C4-2B (cell line): Measurements from ENCODE around the gene PERCC1.
"Not testable (repeated sequence)": the region's sequence is repeated elsewhere in the genome, so short reads cannot be mapped to it uniquely, and the experiment has no call there.

Experiments
- H3K27ac ChIP-seq: fragments of 450-650 bp; 2 replicates; pipeline ENCODE4 v1.5.1; 2017
- CTCF ChIP-seq: fragments of 450-650 bp; conservative IDR thresholded peaks from 2 replicates; pipeline ENCODE4 v1.5.1; 2017; ENCODE audit warnings: mild to moderate bottlenecking
- ZFX ChIP-seq: fragments of 450-650 bp; IDR thresholded peaks from 2 replicates; pipeline ENCODE4 v1.6.1; 2017

PERCC1 gene

DNA sequence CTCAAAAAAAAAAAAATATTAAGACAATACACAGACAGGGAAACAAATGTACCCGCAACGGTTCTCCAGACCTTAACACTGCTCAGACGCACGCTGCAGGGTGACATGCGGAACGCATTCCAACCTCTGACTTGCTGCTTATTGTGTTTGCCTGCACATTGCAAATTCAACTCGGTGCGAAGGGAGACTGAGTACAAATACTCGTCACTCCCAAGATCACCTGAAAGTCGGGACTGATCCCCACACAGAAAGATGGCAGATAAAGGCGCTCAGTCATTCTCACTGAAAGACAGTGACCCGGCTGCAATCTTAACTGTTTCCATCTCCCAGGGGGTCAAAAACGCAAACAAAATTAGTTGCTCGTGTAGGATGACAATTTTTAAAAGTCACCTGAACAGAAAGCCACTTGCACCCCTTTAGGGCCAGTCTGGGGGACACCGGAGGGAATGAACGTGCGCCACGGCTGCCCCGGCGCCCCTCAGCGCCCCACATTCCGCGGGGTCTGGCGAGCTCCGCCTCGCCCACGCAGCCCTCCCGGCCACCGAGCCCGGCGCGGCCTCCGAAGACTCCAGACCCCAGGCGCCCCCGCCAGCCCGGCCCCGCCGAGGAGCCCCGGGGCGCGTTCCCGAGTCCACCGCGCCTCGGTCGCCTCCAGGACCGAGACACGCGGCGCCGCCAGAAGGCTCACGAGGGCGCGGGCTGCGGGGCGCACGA lies 43.4 kb downstream of the PERCC1 start:
- no peak for TF ChIP-seq CTCF
- TF ChIP-seq ZFX: no peak
- peak overlapping the region; percentile 92 for H3K27ac ChIP-seq

GRCh38 chr16:1474796-1475551 lies 44.1 kb downstream of the PERCC1 start, which contains the start of gene CLCN7:
Gene CLCN7 (minus strand): TSS chr16:1475028. CDS start chr16:1474974, 54 bp downstream.
- TF ChIP-seq ZFX (peak; percentile 95), CTCF (no peak)
- peak within 1 kb of the TSS; percentile 92 for H3K27ac ChIP-seq

- TF ChIP-seq ZFX (no peak), CTCF (no peak)
- peak overlapping the region; percentile 92 for H3K27ac ChIP-seq
Measured at GRCh38 chr16:1475552-1476114, 44.8 kb downstream of the PERCC1 start.

- no peak overlapping the region for H3K27ac ChIP-seq
Measured at GRCh38 chr16:1477033-1477432, 46.2 kb downstream of the PERCC1 start.

DNA sequence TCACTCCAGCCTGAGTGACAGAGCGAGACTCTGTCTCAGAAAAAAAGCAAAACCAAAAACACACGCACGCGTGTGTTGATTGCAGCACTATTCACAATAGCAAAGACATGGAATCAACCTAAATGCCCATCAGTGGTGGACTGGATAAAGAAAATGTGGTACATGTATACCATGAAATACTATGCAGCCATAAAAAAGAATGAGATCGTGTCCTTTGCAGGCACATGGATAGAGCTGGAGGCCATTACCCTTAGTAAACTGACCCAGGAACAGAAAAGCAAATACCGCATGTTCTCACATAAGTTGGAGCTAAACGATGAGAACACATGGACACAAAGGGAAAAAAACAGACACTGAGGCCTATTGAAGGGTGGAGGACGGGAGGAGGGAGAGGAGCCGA lies 48.1 kb downstream of the PERCC1 start:
- not testable (repeated sequence) for H3K27ac ChIP-seq

More at GRCh38 chr16:1477033-1477432, 46.2 kb downstream of the PERCC1 start:
- TF ChIP-seq ZFX (no peak), CTCF (no peak)

DNA sequence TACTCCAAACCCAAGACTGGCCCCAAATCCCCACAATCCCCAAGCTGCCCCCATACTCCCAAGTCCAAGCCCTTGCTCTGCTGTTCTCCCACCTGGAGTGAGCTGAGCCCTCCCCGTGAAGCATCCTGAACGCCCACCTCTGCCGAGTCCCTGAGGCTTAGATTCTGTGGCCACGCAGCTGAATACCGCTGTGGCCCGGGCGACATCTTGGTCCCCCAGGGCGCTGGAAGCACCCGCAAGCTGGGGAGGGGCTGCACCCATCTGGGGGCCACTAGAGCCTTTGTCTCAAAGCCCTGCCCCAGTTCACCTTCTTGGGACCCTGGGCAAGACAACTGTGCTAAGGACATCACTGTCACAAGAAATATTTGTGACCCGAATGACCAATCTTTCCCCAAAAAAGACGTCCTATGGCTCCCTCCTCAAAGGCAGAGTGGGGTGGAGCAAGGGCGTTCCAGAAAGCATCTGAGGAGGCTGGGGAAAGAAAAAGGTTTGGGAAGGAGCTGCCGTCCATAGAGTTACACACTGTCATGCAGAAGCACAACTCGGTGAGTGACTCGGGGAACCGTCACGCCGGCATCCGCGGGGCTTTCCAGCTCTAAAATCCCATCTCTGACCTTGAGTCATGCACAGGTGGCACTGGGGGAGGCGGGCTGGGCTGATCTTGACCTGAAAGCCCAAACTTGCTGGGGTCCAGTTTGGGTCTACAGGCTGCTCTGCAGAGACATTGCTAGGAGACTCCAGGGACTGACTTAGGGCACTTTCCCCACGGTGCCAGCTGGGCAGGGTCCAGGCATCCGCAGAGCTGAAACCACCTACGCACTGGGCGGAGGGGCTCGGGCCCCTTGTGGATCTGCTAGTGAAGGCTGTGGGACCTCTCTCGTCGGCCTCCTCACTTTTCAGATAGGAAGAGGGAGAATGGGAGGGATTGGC lies 51.3 kb downstream of the PERCC1 start:
- TF ChIP-seq CTCF (no peak), ZFX (no peak)
- no peak overlapping the region for H3K27ac ChIP-seq
